ENCODE data around the gene DHX34. TPM values are rescaled to one million over a fixed set of nuclear protein-coding genes. Genes with fewer than 3 reads are reported as not detected.

Gene DHX34
- total RNA-seq, 1 donor from 2014 or later = 17.7 TPM

GRCh38 chr19:47310323-47310722 lies 38.8 kb upstream of the DHX34 start:
- Histone ChIP-seq H2AFZ (ENCODE audit: low read depth, low read length) (no peak overlapping the region), H3K9ac (ENCODE audit: low read length) (no peak overlapping the region), H3K4me2 (ENCODE audit: low read length) (no peak overlapping the region), H4K20me1 (ENCODE audit: insufficient read depth, low read length) (no peaks in the 10 kb centered on the region), H3K9me3 (ENCODE audit: insufficient read depth, low read depth, low read length) (no peaks in the 10 kb centered on the region), H3K4me3 (ENCODE audit: insufficient read depth, low read depth, low read length) (no peak overlapping the region), H3K4me1 (ENCODE audit: insufficient read depth, low read length) (peaks cover 3% of the 10 kb centered on the region), H3K36me3 (ENCODE audit: insufficient read depth, low read length) (no peaks in the 10 kb centered on the region), H3K27ac (ENCODE audit: low read depth, low read length) (no peak overlapping the region), H3K27me3 (ENCODE audit: insufficient read depth, low read length) (peaks cover 3% of the 10 kb centered on the region), H3K79me2 (ENCODE audit: insufficient read depth, low read length) (no peaks in the 10 kb centered on the region)
- H3K4me3 Mint-ChIP-seq (ENCODE audit: unreplicated experiment) = no peak overlapping the region
- no peak for DNase-seq (ENCODE audit: low read depth)
- TF ChIP-seq CTCF (IDR thresholded peaks at IDR 0.05; ENCODE audit: insufficient read depth, low read depth, low read length) (no peak), EZH2 (IDR thresholded peaks at IDR 0.05; ENCODE audit: insufficient read depth, low read length) (no peak)
- H3K27ac Mint-ChIP-seq (ENCODE audit: unreplicated experiment) = no peak overlapping the region
- H3K4me1 Mint-ChIP-seq (ENCODE audit: low read depth, unreplicated experiment) = peaks cover 3% of the 10 kb centered on the region
- no peak for FAIRE-seq
- peaks cover 7% of the 10 kb centered on the region for H3K27me3 Mint-ChIP-seq (ENCODE audit: low read depth, unreplicated experiment)
- H3K9me3 Mint-ChIP-seq (ENCODE audit: unreplicated experiment) = peaks cover 11% of the 10 kb centered on the region
- peaks cover 32% of the 10 kb centered on the region for H3K36me3 Mint-ChIP-seq (ENCODE audit: low read depth, unreplicated experiment)

DNA sequence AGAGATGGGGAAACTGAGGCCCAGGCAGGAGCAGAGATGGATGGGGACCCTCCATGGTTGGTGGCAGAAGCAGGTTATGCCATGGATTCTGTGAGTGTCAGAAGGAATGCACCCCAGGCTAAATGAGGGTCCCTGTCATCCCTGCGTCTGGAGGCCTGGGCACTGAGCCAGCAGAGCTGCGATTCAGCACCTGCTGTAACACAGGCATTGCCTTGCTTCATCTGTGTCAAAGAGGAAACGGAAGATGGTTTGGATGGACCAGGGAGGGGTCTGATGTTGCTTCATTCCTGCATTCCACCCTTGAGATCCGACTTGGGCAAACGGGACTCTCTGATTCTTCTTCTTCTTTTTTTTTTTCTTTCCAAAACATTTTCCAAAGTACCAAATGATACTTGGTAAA lies 38.3 kb upstream of the DHX34 start:
- peaks cover 11% of the 10 kb centered on the region for H3K9me3 Mint-ChIP-seq (ENCODE audit: unreplicated experiment)
- Histone ChIP-seq H2AFZ (ENCODE audit: low read depth, low read length) (no peak overlapping the region), H3K27ac (ENCODE audit: low read depth, low read length) (no peak overlapping the region), H4K20me1 (ENCODE audit: insufficient read depth, low read length) (no peaks in the 10 kb centered on the region), H3K9me3 (ENCODE audit: insufficient read depth, low read depth, low read length) (no peaks in the 10 kb centered on the region), H3K9ac (ENCODE audit: low read length) (no peak overlapping the region), H3K4me3 (ENCODE audit: insufficient read depth, low read depth, low read length) (no peak overlapping the region), H3K27me3 (ENCODE audit: insufficient read depth, low read length) (peaks cover 3% of the 10 kb centered on the region), H3K79me2 (ENCODE audit: insufficient read depth, low read length) (no peaks in the 10 kb centered on the region), H3K4me2 (ENCODE audit: low read length) (no peak overlapping the region), H3K4me1 (ENCODE audit: insufficient read depth, low read length) (peaks cover 7% of the 10 kb centered on the region), H3K36me3 (ENCODE audit: insufficient read depth, low read length) (no peaks in the 10 kb centered on the region)
- H3K27me3 Mint-ChIP-seq (ENCODE audit: low read depth, unreplicated experiment) = peaks cover 7% of the 10 kb centered on the region
- FAIRE-seq = no peak
- peaks cover 7% of the 10 kb centered on the region for H3K4me1 Mint-ChIP-seq (ENCODE audit: low read depth, unreplicated experiment)
- peaks cover 30% of the 10 kb centered on the region for H3K36me3 Mint-ChIP-seq (ENCODE audit: low read depth, unreplicated experiment)
- no peak overlapping the region for H3K27ac Mint-ChIP-seq (ENCODE audit: unreplicated experiment)
- TF ChIP-seq EZH2 (IDR thresholded peaks at IDR 0.05; ENCODE audit: insufficient read depth, low read length) = no peak
- TF ChIP-seq CTCF (IDR thresholded peaks at IDR 0.05; ENCODE audit: insufficient read depth, low read depth, low read length) = no peak
- no peak overlapping the region for H3K4me3 Mint-ChIP-seq (ENCODE audit: unreplicated experiment)
- DNase-seq (ENCODE audit: low read depth) = no peak

- Histone ChIP-seq H3K9ac (ENCODE audit: low read length) (no peak overlapping the region), H3K4me2 (ENCODE audit: low read length) (no peak overlapping the region), H3K79me2 (ENCODE audit: insufficient read depth, low read length) (no peaks in the 10 kb centered on the region), H3K4me1 (ENCODE audit: insufficient read depth, low read length) (peaks cover 7% of the 10 kb centered on the region), H4K20me1 (ENCODE audit: insufficient read depth, low read length) (no peaks in the 10 kb centered on the region), H2AFZ (ENCODE audit: low read depth, low read length) (no peak overlapping the region), H3K27me3 (ENCODE audit: insufficient read depth, low read length) (peaks cover 3% of the 10 kb centered on the region), H3K9me3 (ENCODE audit: insufficient read depth, low read depth, low read length) (no peaks in the 10 kb centered on the region), H3K36me3 (ENCODE audit: insufficient read depth, low read length) (no peaks in the 10 kb centered on the region), H3K27ac (ENCODE audit: low read depth, low read length) (no peak overlapping the region), H3K4me3 (ENCODE audit: insufficient read depth, low read depth, low read length) (no peak overlapping the region)
- FAIRE-seq = no peak
- Mint-ChIP-seq H3K9me3 (ENCODE audit: unreplicated experiment) (peaks cover 10% of the 10 kb centered on the region), H3K27ac (ENCODE audit: unreplicated experiment) (no peak overlapping the region), H3K36me3 (ENCODE audit: low read depth, unreplicated experiment) (peaks cover 24% of the 10 kb centered on the region), H3K4me1 (ENCODE audit: low read depth, unreplicated experiment) (peaks cover 7% of the 10 kb centered on the region), H3K27me3 (ENCODE audit: low read depth, unreplicated experiment) (peaks cover 4% of the 10 kb centered on the region), H3K4me3 (ENCODE audit: unreplicated experiment) (no peak overlapping the region)
- no peak for DNase-seq (ENCODE audit: low read depth)
- TF ChIP-seq CTCF (IDR thresholded peaks at IDR 0.05; ENCODE audit: insufficient read depth, low read depth, low read length) (no peak), EZH2 (IDR thresholded peaks at IDR 0.05; ENCODE audit: insufficient read depth, low read length) (no peak)
Observed at GRCh38 chr19:47312366-47313006, 36.6 kb upstream of the DHX34 start.
